DND-41 (cell line): ENCODE measurements around the gene ARHGEF4.

Source experiments
- CTCF ChIP-seq: IDR thresholded peaks from 2 replicates; pipeline ENCODE4 v1.5.1; 2012; ENCODE audit warnings: borderline replicate concordance, low read length, moderate library complexity, mild to moderate bottlenecking; ENCODE audit not compliant: poor library complexity, severe bottlenecking; ENCODE audit errors: extremely low read depth
- EZH2 ChIP-seq: IDR thresholded peaks from 3 replicates; pipeline ENCODE4 v1.6.1; 2012; ENCODE audit warnings: borderline replicate concordance, low read depth, mild to moderate bottlenecking, moderate library complexity, low read length, inconsistent platforms; ENCODE audit not compliant: severe bottlenecking

DNA sequence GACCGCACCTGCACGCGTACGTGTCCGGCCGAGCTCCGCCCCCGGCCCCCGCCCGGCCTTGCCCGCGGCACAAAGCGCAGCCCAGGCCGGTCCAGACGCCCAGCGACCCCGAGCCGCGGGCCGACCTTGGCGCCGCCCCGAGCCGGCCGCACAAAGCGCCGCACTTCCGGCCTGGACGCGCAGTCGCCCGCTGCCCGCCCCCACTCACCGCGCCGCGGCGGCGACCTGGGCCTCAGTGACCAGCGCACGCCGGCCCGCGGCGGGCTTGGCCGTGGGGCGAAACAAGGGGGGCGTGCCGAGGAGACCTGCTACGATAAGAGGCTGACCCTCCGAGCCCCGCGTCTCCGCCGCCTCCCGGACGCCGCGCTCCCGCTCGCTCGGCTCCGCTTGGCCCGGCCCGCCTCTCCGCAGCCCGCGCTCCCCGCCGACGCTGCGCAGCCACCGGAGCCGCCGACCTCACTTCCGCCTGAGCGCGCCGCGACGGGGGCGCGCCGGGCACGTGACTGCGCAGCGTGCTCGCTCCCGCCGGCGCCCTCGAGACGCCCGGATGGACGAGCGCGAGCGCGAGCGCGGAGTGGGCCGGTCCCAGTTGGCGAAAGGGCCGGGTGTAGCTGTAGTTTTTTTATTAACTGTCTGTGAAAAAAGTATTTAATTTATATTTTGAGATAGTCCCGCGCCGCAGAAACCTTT lies 256.4 kb downstream of the ARHGEF4 start, which contains the start of gene FAM168B:
- TF ChIP-seq CTCF: no peak
- no peak for TF ChIP-seq EZH2
